LNCaP clone FGC (cell line): ENCODE results near the gene FKBP10.
"Not testable (repeated sequence)": the region's sequence is repeated elsewhere in the genome, so short reads cannot be mapped to it uniquely, and the experiment has no call there.

Experiments
- DNase-seq: peaks from one replicate; pipeline ENCODE4 v3.0.0-alpha.2; 2011; ENCODE audit warnings: low read depth
- H3K4me3 ChIP-seq: 2 replicates; pipeline ENCODE4 v1.5.1; 2011; ENCODE audit warnings: mild to moderate bottlenecking, low read depth, low read length, control low read depth
- TF ChIP-seq, protein P1 (sequence below): IDR thresholded peaks from 2 replicates; pipeline ENCODE4 v1.5.1; 2012; ENCODE audit warnings: mild to moderate bottlenecking; ENCODE audit not compliant: control insufficient read depth, insufficient read depth; ENCODE audit errors: extremely low read depth

The FKBP10 gene

DNA sequence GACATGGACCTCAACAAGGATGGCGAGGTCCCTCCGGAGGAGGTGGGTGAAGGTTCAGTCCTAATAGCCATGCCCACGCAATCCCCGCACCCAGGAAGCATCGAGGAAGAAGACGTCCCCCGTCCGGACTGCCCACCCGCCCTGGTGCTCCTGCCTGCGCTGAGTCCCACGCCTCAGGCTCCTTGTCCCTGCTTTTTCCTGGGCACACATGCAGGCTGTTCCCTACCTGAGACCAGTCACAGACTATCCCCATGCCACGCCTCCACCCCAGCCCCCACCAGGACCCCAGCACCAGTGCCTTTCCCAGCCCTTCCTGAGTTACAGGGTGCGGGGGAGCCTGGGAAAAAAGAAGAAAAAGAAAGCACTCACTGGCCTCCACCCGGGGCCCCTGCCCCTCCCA lies 9.0 kb downstream of the FKBP10 start:
- DNase-seq = no peak
- H3K4me3 ChIP-seq = no peak overlapping the region
- TF ChIP-seq, protein P1, sequence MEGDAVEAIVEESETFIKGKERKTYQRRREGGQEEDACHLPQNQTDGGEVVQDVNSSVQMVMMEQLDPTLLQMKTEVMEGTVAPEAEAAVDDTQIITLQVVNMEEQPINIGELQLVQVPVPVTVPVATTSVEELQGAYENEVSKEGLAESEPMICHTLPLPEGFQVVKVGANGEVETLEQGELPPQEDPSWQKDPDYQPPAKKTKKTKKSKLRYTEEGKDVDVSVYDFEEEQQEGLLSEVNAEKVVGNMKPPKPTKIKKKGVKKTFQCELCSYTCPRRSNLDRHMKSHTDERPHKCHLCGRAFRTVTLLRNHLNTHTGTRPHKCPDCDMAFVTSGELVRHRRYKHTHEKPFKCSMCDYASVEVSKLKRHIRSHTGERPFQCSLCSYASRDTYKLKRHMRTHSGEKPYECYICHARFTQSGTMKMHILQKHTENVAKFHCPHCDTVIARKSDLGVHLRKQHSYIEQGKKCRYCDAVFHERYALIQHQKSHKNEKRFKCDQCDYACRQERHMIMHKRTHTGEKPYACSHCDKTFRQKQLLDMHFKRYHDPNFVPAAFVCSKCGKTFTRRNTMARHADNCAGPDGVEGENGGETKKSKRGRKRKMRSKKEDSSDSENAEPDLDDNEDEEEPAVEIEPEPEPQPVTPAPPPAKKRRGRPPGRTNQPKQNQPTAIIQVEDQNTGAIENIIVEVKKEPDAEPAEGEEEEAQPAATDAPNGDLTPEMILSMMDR = no peak

DNA sequence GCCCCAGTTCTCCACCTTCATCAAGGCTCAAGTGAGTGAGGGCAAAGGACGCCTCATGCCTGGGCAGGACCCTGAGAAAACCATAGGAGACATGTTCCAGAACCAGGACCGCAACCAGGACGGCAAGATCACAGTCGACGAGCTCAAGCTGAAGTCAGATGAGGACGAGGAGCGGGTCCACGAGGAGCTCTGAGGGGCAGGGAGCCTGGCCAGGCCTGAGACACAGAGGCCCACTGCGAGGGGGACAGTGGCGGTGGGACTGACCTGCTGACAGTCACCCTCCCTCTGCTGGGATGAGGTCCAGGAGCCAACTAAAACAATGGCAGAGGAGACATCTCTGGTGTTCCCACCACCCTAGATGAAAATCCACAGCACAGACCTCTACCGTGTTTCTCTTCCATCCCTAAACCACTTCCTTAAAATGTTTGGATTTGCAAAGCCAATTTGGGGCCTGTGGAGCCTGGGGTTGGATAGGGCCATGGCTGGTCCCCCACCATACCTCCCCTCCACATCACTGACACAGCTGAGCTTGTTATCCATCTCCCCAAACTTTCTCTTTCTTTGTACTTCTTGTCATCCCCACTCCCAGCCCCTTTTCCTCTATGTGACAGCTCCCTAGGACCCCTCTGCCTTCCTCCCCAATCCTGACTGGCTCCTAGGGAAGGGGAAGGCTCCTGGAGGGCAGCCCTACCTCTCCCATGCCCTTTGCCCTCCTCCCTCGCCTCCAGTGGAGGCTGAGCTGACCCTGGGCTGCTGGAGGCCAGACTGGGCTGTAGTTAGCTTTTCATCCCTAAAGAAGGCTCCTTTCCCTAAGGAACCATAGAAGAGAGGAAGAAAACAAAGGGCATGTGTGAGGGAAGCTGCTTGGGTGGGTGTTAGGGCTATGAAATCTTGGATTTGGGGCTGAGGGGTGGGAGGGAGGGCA lies 9.7 kb downstream of the FKBP10 start:
- TF ChIP-seq, protein P1 = no peak
- DNase-seq = no peak
- no peak overlapping the region for H3K4me3 ChIP-seq

DNA sequence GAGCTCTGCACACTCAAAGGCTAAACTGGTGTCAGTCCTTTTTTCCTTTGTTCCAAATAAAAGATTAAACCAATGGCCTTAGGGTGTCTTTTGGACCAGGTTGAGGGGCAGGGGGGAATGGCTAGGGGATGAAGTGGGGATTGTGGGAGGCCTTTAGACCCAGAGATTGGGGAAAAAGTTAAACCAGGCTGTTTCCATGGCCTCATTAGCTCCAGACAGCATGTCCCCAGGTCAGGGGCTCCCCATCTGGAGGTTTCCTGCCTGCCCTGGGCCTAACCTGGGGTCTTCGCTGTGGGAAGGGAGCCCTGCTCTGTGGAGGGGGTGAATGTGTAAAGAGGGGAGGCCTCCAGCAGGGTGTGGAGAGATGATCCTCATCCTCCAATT lies 10.3 kb downstream of the FKBP10 start:
- no peak overlapping the region for H3K4me3 ChIP-seq
- TF ChIP-seq, protein P1 = no peak
- no peak for DNase-seq

DNA sequence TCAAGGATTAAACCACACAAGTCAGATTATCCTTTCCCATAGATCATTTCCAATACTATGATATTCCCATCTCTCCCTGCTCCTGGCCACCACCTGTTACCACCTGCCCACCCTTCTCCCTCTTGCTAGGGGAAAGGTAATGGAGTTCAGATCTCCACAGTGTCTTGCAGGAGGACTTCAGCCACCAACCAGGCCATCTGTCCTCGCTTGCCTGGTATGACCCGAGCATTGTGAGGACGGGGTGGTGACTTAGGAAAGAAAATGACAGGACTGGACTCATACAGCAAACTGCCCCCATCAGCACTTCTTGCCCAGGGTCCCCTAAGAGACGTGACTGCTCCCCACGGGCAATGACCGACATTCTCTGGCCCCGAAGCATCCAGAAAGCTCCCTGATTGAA lies 10.8 kb downstream of the FKBP10 start:
- TF ChIP-seq, protein P1 = no peak
- no peak overlapping the region for H3K4me3 ChIP-seq
- no peak for DNase-seq

DNA sequence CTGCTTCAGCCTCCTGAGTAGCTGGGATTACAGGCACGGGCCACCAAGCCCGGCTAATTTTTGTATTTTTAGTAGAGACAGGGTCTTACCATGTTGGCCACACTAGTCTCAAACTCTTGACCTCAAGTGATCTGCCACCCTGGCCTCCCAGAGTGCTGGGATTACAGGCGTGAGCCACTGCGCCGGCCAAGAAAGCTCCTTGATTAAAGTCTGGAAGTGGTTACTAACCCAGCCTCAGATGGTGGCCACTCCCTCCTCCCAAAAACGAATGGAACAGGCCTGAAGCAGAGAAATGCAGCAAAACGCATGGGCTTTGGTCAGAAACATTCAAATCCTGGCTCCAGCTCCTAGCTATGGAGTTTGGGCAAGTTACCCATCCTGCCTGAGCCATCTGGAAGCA lies 11.3 kb downstream of the FKBP10 start:
- DNase-seq = no peak
- H3K4me3 ChIP-seq = no peak overlapping the region
- TF ChIP-seq, protein P1 = no peak

DNA sequence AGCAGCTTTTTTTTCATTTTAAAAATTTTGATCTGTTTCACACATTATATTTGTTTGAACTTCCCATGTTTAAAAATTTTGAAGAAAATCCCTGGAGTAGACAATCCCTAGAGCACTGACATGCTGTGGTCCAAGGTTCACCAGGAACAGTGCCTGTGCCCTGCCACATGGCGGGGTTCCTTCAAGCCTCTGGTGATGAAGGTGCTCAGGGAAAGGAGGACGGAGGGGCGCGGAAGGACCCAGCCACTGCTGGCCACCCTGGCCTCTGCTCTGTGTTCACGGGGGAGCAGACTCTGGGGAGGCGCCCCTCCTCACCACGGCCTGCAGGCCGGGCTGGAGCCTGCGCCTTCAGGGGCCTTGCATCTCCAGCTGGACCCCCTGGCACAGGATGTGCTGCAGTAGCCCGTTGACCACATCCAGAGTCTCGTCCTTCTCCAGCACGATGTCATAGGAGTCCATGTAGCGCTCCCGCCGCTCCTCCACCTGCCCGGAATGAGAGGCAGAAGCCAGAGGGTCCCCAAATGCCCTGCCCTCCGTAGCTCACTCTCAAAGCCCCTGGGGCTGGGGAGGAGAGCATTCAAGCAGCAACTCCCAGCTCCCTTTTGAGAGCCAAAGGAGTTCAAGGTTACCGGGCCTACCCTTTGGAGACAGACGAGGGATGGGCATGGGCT lies 12.5 kb downstream of the FKBP10 start:
- DNase-seq = no peak
- TF ChIP-seq, protein P1 = no peak
- H3K4me3 ChIP-seq = no peak overlapping the region

DNA sequence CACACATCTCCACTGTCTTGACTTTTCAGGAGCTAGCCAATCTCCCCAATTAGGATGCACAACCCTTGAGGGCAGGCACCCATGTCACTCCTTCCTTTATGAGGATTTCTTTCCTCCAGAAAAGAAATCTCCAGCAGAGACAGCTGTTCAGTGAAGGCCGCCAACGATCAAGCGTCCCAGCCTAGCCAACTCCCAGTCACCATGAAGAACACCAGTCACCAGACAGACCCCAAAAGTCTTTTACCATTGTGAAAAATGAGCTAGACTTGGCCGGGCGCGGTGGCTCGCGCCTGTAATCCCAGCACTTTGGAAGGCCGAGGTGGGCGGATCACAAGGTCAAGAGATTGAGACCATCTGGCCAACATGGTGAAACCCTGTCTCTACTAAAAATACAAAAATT lies 17.2 kb downstream of the FKBP10 start:
- DNase-seq, H3K4me3 ChIP-seq: not testable (repeated sequence)
